DMS153 treated with DMSO at 0.1 percent for 48 hours (cell line): ENCODE results near the gene TSPAN9.
A peak's percentile ranks its signal among the peaks of the same experiment; 100 is the strongest.

Experiments
- DNase-seq: peaks from one replicate; lab custom pipeline; 2025; ENCODE audit not compliant: unreplicated experiment; lab: John Stamatoyannopoulos, UW

TSPAN9 gene

DNA sequence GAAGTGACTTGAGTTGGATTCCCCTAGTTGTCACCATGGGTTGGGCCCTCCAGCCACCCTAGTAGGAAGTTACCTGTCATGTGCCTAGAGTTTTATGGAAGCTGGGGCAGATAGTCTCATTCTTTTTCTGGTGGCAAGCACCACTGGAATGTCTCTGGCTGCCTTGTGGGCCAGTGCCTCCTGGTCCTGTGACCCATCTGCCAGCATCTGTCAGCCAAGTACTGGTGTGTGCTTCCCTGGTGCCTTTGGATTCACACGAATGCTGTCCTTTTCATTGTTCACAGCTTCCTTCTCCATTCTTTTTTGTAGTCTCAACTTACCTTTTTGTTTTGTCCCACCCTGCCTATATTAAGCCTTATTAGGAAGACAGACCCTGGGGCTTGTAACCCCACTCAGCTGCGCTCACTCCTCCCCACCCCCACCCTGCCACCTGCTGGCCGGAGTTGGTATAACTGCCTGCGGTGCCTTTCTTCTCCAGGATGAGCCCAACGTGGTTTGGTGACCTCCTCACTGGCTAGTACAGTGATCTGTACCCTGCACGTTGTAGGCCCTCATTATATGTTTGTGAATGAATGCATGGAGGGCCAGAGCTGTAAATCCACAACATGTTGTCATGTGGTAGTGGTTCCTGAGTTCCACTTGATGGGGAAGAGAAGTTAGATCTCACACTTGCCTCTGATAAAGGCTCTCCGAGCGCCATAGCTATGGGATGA lies 125.7 kb downstream of the TSPAN9 start:
- DNase-seq: no peak

DNA sequence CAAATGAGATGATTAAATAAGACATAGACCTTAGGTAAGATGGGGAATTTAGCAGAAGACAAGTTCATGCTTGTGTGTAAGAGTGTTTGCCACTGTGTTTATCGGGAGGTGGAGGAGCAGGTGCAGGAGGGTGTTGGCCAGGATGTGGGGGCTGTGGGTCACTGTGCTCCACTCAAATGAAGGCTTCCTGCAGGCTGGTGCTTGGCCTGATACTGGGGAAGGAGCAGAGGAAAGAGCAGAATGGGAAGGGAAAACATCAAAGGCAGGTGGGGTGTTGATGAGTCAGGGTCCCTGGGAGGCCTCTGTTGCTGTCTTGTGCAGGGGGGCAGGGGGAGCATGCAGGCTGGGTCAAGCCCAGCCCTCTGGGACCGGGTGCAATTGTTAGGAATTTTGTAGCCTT lies 126.5 kb downstream of the TSPAN9 start:
- no peak for DNase-seq

DNA sequence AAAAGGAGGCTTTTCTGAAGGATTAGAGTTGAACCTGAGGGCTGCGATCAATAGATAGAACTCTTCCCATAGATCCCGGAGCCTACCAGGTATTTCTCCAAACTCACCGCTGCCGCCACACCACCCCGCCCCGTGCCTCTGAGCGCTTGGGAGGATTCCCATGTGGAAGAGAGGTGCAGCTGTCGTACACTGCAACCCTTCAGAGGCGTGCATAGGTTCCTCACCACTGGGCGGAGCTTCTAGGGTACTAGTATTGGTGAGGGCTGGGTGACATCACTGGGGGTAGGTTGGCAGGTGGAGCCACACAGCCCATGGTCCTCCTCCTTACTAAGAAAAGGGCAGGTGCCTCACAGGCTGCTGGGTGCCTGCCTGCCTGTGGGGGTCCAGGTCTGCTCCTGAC lies 127.0 kb downstream of the TSPAN9 start:
- DNase-seq: no peak

DNA sequence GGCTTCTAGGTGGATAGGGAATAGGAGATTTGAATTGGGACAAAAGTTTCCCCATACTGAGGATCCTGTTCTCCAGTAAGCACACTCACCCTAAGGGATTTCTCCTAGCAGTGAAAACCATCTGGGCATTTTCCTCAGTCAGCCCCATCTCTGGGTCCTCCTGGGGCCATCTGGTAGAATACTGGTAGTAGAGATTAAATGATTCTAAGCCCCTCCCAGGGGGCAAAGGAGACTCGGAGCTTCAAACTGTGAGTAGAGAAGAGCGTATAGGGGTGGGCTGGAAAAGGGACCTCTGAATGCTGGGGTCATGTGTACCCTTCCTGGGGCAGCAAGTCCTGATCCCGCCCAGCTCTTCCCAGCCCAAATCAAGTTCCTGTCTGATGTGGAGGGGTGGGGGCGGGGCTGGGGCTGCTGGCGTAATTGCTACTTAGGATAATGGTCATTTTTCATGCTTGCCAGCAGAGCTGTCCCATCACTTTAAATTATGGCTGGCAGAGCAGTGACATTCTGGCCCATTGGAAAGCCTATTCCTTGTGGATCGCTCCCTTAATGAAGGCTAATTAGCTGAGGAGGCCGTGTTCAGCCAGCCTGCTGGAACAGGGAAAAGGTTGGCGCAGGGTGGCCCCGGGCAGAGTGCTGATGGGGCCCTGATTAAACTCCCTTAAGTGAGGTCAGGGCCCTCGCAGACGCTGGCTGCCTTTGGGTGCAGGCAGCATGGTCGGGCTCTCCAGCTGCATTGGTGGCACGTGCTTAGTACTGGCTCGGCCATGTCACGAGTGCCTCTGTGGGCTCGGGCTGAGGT lies 127.8 kb downstream of the TSPAN9 start:
- DNase-seq: no peak

DNA sequence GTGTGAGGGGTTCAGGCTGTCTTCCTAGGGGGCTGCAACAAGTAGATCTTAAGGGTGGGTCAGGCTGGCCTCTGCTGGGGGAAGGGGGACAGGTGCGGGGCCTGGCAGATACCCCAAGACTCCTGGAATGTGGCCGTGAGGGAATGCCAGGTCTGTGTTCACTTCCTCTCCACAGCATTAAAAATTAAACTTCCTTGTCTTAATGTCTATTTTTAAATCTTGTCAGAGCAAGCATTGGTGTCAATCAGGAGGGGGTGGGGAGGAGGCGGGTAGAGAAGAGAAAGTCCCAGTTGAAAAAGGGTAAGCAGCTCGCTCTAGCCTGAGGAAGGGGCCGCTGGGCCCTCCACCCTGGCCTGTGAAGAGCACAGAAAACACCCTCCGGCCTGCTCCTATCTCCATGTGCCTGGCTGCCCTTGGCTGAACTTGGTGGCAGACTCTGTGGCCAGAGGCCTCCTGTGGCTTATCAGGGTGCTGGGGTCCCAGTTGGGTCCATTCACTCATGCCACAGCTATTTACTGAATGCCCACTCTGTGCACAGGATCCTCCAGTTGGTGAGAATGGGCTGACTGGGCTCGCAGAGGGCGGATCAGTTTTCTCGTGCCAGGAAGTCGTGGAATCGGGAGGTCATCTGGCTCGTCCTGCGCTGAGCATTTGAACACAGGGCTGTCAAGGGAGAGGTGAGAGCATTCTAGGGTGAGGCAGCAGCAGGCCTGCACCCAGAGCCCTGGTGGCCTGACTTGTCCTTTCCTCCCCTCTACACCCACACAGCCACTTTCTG lies 128.8 kb downstream of the TSPAN9 start:
- DNase-seq: no peak

DNA sequence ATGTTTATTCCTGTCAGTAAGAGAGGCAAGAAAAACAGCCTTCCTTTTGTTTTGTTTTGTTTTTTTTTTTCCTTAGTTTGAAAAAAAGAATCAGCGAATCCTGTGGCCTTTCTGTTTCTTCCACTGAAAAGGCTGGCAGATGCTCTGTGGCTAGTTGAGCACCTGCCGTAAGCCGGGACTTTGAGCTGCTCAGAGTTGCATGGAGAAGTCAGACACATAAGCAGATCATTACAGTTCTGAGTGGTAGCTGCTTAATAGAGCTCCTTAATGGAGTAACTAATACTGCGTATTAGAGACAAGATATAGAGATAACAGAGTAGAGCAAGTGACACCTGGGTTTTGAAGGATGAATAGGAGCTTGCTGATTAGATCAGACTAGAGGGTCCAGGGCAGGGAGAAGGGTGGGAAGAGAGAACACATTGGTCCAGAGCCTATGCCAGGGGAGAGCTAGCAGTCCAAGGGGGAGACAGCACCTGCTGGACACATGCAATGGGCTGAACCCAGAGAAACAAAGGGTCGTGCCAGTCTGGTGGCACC lies 129.4 kb downstream of the TSPAN9 start:
- no peak for DNase-seq

DNA sequence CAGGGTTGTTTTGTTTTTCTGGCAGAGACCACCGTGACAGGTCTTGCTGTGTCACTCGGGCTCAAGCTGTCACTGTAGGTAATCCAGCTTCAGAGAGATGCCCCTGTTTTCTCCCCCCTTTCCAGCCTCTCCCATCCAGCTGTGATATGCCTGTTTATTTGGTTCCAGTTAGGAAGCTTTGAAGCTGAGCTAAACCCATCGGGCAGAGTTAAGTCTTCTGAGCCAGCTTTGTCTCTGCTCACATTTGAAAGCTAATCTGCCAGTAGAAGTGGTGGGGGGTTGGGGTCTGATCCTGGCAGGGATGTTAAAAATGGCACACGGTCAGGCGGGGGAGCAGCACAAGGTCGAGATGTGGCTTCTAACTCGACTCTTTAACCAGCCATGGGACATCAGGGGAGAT lies 130.0 kb downstream of the TSPAN9 start:
- no peak for DNase-seq

DNA sequence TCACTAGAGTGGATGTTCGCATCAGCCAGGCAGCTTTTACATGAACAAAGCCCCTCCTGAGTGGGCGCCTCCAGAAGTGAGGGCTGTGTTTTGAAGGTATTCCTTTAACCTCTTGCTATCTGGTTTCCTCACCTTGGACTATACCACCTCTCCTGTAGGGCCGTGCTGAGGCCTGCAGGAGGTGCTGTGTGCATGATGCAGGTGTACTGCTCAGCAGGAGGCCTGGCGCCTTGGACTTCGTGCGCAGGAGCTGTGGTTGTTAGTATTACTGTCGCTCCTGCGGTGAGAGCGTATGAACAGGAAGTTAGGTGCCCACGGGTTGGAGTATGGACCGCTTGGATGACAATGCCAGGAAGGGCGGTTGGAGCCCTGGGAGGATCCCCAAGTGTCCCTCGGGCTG lies 130.7 kb downstream of the TSPAN9 start:
- DNase-seq: no peak

DNA sequence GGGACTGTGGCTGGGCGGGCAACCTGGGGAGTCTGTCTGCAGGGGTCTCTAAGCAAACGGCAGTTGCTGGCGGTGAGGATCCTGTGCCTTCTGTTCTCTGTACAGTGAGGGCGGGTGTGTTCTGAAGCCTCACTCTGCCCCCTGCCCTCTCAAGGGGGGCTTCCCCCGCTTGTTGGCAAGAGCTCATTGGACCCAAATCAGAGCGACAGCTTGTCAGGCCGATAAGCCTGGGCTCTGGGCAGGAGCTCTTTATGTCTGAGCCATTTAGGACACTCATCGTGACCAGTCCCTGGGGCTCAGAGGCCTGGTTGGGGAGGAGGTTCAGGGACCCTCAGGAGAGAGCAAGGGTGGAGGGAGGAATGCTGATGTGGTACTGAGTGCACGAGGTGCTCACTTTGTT lies 136.0 kb downstream of the TSPAN9 start:
- no peak for DNase-seq

DNA sequence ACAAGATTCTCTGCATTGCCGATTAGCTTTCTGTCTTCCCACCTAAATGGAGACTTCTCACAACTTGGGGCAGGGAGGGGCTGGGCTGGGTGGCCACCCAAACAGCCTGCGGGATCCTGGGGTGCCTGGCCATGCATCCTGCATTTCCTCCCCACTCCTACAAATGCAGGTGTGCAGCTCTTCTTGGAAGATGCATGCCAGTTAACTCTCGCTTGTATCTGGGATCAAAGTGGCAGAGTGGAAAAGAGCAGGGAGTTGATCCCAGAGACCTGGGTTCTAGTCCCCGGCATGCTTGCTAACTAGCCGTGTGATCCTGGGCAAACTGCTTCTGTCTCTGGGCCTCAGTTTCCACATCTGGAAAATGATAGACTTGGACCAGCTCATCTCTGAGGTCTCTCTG lies 136.6 kb downstream of the TSPAN9 start:
- no peak for DNase-seq

DNA sequence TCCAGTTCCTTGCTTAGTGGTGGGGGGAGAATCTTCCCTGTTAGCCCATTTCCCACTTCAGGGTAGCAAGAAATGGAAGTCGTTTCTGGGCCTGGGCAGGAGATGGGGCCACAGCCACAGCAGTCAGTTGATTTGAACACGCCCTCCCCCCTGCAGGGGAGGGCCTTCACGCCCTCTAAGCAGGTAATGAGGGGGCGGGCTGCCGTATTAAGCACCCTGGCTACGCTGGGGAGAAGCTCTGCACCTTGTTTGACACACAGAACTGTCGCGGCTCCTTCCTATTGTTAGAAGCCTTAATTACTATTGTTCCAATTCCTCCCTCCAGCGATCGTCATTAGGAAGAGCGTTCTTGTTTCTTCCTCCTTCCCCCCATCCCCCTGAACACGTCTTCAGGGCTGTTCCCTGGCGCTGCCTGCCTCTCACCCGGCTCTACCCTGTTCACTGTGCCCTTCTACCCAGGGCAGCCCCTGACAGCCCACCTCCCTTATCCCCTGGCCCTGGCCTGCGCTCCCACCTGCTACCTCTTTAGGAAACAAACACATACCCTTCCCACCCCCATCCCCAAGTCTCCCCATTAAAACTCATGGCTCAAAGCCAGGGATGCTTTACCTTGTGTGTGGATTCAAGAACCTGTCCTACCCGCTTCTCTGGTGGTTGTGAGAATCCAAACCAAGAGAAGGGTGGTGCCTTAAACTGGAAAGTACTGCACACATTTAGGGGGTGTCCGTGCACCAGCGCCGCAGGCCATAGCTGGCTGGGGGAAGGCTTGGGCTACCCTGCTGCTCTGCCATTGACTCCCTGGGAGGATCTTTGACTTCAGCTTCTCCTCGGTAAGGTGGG lies 137.6 kb downstream of the TSPAN9 start:
- peak; percentile 28 for DNase-seq

DNA sequence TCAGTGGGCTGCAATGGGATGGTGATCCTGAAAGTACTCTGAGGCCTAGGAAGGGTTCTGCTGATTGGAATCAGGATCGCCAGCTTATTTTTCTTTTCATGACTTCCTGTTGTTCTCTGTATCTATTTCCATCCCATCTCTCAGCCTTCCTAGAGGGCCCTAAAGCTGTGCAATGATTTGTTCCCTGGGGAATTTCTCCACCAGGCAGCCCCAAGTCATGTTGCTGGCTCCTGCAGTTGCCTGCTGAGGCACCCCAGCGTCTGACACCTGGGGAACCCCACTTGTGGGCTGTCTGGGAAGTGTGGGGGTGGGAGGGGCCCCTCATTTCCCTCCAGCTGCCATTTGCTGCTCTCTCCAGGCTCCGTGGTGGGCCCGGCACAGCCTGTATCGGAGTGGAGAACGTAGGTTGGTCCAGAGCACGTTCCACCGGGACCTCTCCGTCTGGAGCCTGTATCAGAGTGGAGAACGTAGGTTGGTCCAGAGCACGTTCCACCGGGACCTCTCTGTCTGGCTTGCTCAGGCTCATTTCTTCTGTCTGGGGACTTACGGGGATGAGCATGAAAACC lies 138.3 kb downstream of the TSPAN9 start:
- DNase-seq: peak; percentile 28

DNA sequence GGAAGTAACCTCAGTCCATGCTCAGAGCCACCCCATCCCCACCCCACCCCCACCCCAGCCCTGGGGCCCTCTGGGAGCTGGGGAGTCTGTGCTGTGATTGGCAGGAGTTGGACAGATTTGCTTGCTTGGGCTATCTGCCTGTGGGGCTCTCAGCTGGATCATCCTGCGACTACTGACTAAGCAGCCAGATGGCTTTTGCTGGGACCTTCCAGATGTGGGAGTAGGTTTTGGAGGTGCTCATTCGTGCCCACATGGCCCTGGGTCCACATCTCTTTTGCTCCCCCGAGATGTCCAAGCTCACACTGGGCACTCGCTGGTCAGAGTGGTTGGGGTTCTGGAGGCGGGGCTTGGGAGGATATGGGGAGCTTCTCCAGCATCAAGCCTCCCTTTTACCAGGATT lies 138.9 kb downstream of the TSPAN9 start:
- no peak for DNase-seq

DNA sequence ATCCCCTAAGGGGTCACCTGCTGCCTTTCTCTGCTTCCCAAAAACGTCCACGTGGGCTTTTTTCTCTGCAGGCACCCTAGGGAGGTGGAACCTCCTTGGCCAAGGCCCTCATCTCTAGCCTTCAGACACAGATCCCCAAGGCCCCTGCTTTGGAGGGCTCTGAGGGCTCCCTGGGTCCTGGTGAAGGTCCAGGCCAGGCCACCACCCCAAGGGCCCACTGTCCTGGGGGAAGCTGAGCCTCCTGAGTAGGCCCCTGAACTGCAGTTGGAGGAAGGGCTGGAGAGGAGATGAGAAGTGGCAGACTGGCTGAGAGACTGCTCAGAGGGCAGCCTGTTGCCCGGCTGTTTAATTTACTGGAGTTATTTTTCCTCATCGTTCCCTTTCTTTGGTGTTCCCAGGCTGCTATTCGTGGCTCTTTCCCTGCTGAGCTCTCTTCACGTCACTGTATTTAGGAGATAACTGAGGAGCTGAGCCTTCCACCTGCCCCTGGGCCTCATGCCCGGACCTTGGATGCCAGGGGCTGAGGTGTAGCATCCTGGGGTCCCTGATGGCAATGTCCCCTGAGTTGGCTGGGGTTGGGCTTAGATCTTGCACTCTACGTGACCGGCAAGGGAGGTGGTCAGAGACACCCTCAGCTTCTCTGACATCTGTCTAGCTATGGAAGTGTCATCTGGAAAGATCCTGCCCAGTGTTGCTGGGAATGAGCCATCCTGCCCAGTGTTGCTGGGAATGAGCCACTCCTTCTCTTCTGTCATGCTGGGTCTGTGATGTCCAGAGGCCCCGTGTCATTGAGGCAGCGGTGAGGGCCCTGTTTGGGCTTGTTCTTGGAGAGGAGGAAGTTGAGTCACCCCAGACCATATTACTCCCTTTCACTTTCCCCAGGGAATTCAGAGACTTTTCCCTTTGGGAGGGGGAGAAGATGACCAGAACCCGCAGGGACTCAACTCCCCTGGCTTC lies 139.8 kb downstream of the TSPAN9 start:
- no peak for DNase-seq

DNA sequence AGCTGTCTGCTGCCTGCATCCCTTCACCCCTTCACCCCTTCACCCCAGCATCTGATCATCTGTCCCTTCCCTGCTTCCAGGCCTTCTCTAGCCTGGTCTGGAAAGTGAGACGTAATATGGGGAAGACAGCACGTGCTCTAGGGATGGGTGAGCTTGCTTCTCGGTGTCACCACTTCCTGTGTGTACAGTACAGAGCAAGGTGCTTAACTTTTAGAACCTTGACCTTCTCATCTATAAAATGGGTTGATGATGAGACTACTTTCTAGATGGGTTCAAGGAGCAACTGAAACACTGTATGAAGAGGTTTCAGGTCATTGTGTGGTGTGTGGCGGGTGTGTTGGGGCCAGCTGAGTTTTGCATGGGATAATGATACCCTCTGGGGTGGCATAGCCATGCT lies 140.5 kb downstream of the TSPAN9 start:
- no peak for DNase-seq

DNA sequence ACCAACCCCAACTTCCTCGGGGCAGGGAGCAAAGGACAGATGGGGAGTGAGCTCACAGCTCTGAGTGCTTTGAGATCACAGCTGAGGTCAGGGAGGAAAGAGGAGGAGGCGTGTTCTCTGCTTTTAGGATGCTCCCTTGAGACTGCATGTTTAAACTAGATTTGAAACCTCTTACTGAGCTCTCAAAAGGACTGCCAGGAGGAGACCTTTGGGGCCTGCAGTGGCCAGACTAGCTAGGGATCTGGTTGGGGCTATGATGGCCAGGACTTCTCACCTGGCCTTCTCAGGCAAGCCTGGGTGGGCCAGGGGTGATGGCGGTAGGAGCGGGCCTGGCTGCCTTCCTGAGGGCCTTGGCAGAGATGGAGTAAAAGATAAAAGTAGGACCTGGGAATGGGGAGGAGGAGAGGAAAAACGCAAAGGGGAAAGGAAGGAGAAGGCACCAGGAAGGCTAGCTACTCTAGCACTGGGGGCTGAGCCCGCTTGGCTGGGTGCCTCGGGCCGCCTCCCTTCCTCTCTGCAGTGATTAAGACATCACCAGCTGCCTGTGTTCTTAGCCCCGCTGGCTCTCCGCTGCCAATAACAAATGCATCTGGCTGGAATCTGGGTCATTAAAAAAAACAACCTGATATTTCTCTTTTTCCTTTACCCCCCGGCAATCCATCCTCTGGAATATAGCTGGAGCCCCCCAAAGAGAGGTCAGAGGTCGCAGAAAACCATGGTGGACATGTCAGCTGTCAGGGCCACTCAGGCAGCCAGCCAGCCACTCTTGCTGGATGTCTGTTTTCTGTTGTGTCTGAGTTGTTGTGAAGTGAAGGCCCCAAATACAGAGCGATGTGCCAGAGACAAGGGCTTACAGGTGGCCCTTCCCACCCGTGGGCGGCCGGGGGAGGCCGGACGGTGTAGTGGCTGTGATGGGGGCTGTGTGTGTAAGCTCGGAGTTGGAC lies 141.3 kb downstream of the TSPAN9 start:
- peak; percentile 46 for DNase-seq

DNA sequence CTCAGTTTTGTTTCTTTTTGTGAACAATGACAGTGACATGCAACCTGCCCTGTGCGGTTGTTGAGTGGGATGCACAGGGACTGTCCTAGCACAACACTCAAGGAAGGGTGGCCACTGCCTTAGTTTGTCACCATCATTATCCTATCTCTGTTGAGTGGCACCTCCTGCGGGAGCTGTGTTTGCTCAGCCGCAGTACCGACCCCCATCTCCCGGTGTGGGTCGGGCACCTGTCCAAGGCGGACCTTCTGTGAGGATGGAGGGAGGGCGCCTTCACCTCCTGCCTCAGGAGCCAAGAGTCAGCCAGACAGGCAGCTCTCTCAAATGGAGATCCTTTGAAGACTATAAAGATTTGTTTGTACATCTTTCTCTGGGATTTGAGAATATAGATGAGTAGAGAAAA lies 142.1 kb downstream of the TSPAN9 start:
- DNase-seq: no peak
